ENCODE measurements around the gene TNFRSF13B.

The TNFRSF13B gene

GRCh38 chr17:16945663-16946218 is 26.2 kb downstream of the TNFRSF13B start:
- no peak for DNase-seq (ENCODE audit: low read depth)

DNA sequence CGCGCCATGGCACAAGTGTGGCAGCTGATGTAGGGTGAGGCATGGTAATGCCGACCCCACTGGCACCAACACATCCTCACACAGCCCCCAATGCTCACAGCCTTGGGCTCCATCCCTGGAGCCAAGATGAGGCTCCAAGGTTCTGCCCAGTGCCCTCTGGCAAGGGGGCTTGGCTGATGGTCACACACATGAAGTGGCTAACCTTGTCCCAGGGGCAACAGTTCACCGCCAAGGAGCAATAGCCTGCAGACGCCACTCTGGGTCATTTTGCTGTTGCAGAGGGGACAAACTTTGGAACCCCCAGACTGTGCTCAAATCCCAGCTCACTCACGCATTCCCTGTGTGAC is 26.8 kb downstream of the TNFRSF13B start:
- TF ChIP-seq, protein P1, sequence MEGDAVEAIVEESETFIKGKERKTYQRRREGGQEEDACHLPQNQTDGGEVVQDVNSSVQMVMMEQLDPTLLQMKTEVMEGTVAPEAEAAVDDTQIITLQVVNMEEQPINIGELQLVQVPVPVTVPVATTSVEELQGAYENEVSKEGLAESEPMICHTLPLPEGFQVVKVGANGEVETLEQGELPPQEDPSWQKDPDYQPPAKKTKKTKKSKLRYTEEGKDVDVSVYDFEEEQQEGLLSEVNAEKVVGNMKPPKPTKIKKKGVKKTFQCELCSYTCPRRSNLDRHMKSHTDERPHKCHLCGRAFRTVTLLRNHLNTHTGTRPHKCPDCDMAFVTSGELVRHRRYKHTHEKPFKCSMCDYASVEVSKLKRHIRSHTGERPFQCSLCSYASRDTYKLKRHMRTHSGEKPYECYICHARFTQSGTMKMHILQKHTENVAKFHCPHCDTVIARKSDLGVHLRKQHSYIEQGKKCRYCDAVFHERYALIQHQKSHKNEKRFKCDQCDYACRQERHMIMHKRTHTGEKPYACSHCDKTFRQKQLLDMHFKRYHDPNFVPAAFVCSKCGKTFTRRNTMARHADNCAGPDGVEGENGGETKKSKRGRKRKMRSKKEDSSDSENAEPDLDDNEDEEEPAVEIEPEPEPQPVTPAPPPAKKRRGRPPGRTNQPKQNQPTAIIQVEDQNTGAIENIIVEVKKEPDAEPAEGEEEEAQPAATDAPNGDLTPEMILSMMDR (IDR thresholded peaks at IDR 0.05; ENCODE audit: low read depth, low read length, missing control alignments), result no peak
- H3K4me3 ChIP-seq (ENCODE audit: low read depth, low read length), result no peak overlapping the region
- no peak for DNase-seq (ENCODE audit: low read depth)

More at GRCh38 chr17:16945663-16946218, 26.2 kb downstream of the TNFRSF13B start:
- TF ChIP-seq, protein P1 (IDR thresholded peaks at IDR 0.05; ENCODE audit: low read depth, low read length, missing control alignments), result no peak
- H3K4me3 ChIP-seq (ENCODE audit: low read depth, low read length), result no peak overlapping the region

- H3K4me3 ChIP-seq (ENCODE audit: low read depth, low read length), result no peak overlapping the region
- TF ChIP-seq, protein P1 (IDR thresholded peaks at IDR 0.05; ENCODE audit: low read depth, low read length, missing control alignments), result no peak
- DNase-seq (ENCODE audit: low read depth), result no peak
Measured at GRCh38 chr17:16944334-16945135, 27.4 kb downstream of the TNFRSF13B start.

DNA sequence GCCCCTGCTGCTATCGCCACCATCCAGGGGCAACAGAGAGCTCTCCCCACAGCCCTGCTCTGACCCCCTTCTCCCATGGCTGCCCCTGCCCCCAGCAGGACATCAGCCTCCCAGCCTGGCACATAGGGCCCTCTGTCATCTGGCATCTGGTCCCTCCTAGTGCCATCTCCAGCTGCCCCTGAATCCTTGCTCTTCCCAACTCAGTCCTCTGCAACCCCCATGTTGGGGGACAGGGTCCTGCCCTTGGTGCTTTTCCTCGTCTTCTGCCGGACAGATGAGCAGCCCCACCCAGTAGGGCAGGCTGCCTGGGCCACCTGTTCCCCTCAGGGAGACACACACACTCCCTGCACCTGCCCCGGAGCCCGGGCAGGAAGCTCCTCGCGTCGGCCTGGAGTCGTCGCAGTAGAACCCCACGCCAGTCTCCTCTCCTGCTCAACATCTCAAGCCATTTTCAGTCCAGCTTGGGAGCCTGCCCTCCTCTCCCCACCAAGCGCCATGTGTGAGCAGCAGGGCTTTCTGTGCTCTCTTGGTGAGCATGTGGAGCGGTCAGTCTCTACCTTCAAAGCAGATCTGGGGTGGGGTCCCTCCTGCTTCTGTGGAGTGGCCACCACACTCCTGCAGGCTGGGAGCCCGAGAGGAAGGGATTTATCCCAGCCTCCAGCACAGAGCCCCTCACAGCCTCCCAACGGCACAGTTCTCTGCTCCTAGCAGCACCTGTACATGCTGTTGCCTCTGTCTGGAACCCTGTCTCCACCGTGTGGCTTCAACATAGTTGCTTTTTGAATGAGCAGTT is 28.2 kb downstream of the TNFRSF13B start:
- TF ChIP-seq, protein P1 (IDR thresholded peaks at IDR 0.05; ENCODE audit: low read depth, low read length, missing control alignments), result no peak
- DNase-seq (ENCODE audit: low read depth), result no peak

GRCh38 chr17:16943032-16943352 is 28.9 kb downstream of the TNFRSF13B start:
- H3K4me3 ChIP-seq (ENCODE audit: low read depth, low read length), result no peak overlapping the region
- TF ChIP-seq, protein P1 (IDR thresholded peaks at IDR 0.05; ENCODE audit: low read depth, low read length, missing control alignments), result no peak
- DNase-seq (ENCODE audit: low read depth), result no peak

More for the DNA sequence above, 28.2 kb downstream of the TNFRSF13B start:
- H3K4me3 ChIP-seq (ENCODE audit: low read depth, low read length), result no peak overlapping the region

GRCh38 chr17:16942141-16943031 is 29.5 kb downstream of the TNFRSF13B start:
- no peak overlapping the region for H3K4me3 ChIP-seq (ENCODE audit: low read depth, low read length)
- TF ChIP-seq, protein P1 (IDR thresholded peaks at IDR 0.05; ENCODE audit: low read depth, low read length, missing control alignments), result no peak
- no peak for DNase-seq (ENCODE audit: low read depth)
